OCI-LY7 (cell line): ENCODE results near the gene SRGAP3. TPM values are rescaled to one million over a fixed set of nuclear protein-coding genes. Genes with fewer than 3 reads are reported as not detected.

ENCODE experiments used
- BruUV-seq: library from RNA; stranded (reverse); fragments of 400-500 nt; replicated peaks from 2 replicates; lab custom pipeline; 2021; lab: Mats Ljungman, UMichigan
- CTCF ChIA-PET: fragments of 300-600 bp; sonication (Branson Sonifier 250); formaldehyde crosslinking; loops from one replicate; lab custom pipeline; 2022; ENCODE audit warnings: antibody characterized with exemption; ENCODE audit not compliant: unreplicated experiment; lab: Charles Lee
- POLR2A ChIA-PET: fragments of 300-600 bp; sonication (Branson Sonifier 250); formaldehyde crosslinking; loops from one replicate; lab custom pipeline; 2022; ENCODE audit warnings: antibody characterized with exemption; lab: Charles Lee
- DNase-seq: peaks from one replicate; pipeline ENCODE4 v3.0.0-alpha.2; 2015; ENCODE audit warnings: low spot score
- H2AFZ ChIP-seq: fragments of 200-600 bp; sonication (generic), shearing (Covaris generic); 2 replicates; pipeline ENCODE4 v1.6.1; 2014; ENCODE audit warnings: mild to moderate bottlenecking, antibody characterized with exemption, low read length, moderate library complexity
- H3K27ac ChIP-seq: fragments of 200-600 bp; sonication (generic); 2 replicates; pipeline ENCODE4 v1.5.1; 2014; ENCODE audit warnings: mixed run types, low read depth, mild to moderate bottlenecking, moderate library complexity, low read length, inconsistent platforms; ENCODE audit not compliant: poor library complexity, severe bottlenecking
- H3K36me3 ChIP-seq: fragments of 200-600 bp; sonication (generic); 2 replicates; pipeline ENCODE4 v1.6.1; 2014; ENCODE audit warnings: mild to moderate bottlenecking, antibody characterized with exemption, low read length, moderate library complexity, mixed read lengths; ENCODE audit not compliant: insufficient read depth
- H3K4me1 ChIP-seq: fragments of 200-600 bp; sonication (generic); 2 replicates; pipeline ENCODE4 v1.5.1; 2014; ENCODE audit warnings: mild to moderate bottlenecking, low read length; ENCODE audit not compliant: insufficient read depth, poor library complexity, severe bottlenecking
- H3K4me2 ChIP-seq: fragments of 200-600 bp; sonication (generic); 2 replicates; pipeline ENCODE4 v1.6.1; 2014; ENCODE audit warnings: mild to moderate bottlenecking, low read length
- H3K4me3 ChIP-seq: fragments of 200-600 bp; sonication (generic); 2 replicates; pipeline ENCODE4 v1.5.1; 2014; ENCODE audit warnings: mild to moderate bottlenecking, low read depth, low read length; ENCODE audit not compliant: poor library complexity, severe bottlenecking
- H3K79me2 ChIP-seq: fragments of 200-600 bp; sonication (generic); 2 replicates; pipeline ENCODE4 v1.6.1; 2016; ENCODE audit warnings: low read depth, mild to moderate bottlenecking, low read length, moderate library complexity, mixed read lengths; ENCODE audit not compliant: insufficient read depth
- H3K9me2 ChIP-seq: fragments of 200-600 bp; sonication (generic); 2 replicates; pipeline ENCODE4 v1.6.1; 2016; ENCODE audit warnings: mild to moderate bottlenecking, low read length, mixed read lengths; ENCODE audit not compliant: insufficient read depth
- H3K9me3 ChIP-seq: fragments of 200-600 bp; sonication (generic); 2 replicates; pipeline ENCODE4 v1.6.1; 2014; ENCODE audit warnings: mild to moderate bottlenecking, mixed run types, low read length, mixed read lengths
- H4K20me1 ChIP-seq: fragments of 200-600 bp; sonication (generic); 2 replicates; pipeline ENCODE4 v1.6.1; 2014; ENCODE audit warnings: mild to moderate bottlenecking, antibody characterized with exemption, low read length, moderate library complexity, mixed read lengths; ENCODE audit not compliant: insufficient read depth
- EZH2phosphoT487 ChIP-seq: fragments of 200-600 bp; sonication (generic); IDR thresholded peaks from 2 replicates; pipeline ENCODE4 v1.6.1; 2018; ENCODE audit warnings: low read depth, borderline replicate concordance, mild to moderate bottlenecking, mixed run types, antibody characterized with exemption, low read length, moderate library complexity, mixed read lengths
- intact Hi-C: fragments of 100-400 bp; cut with micrococcal nuclease; formaldehyde crosslinking; loops from one replicate; pipeline ENCODE4 v1.10.0; 2022; ENCODE audit not compliant: unreplicated experiment
- total RNA-seq, 2 experiments: library from RNA; depleted of rRNA in 1 of 2; stranded (reverse); fragments of >200 nt in 1 of 2; shearing (Covaris generic) in 1 of 2; gene quantifications; 2 replicates each; pipeline ENCODE4 v1.2.3, GENCODE V29; 2014 to 2022
- TF ChIP-seq, protein P1 (sequence below): fragments of 200-600 bp; sonication (generic); conservative IDR thresholded peaks from 2 replicates; pipeline ENCODE4 v1.5.1; 2014; ENCODE audit warnings: mild to moderate bottlenecking, antibody characterized with exemption, low read length, moderate library complexity, mixed read lengths

The SRGAP3 gene
- total RNA-seq, 2 experiments from 2014 or later: 1.5 to 1.7 TPM

GRCh38 chr3:9211155-9211950 lies 38.1 kb downstream of the SRGAP3 start:
- Histone ChIP-seq H3K9me3 (no peaks in the 10 kb centered on the region), H3K4me2 (no peak overlapping the region), H3K4me1 (no peaks in the 10 kb centered on the region), H4K20me1 (no peaks in the 10 kb centered on the region), H3K9me2 (no peaks in the 10 kb centered on the region), H3K27ac (no peak overlapping the region), H2AFZ (no peak overlapping the region), H3K4me3 (no peak overlapping the region), H3K36me3 (no peaks in the 10 kb centered on the region), H3K79me2 (no peaks in the 10 kb centered on the region)
- no TSS peak for BruUV-seq
- ChIA-PET CTCF (interaction anchor here (0.5 kb wide), 1 partner anchor 86 kb away, joined by 3 read pairs; no protein-coding TSS in a partner anchor), POLR2A (interaction anchor here (0.7 kb wide), 1 partner anchor 1556 kb away, joined by 5 read pairs; no protein-coding TSS in a partner anchor)
- TF ChIP-seq EZH2phosphoT487: no peak
- TF ChIP-seq, protein P1, sequence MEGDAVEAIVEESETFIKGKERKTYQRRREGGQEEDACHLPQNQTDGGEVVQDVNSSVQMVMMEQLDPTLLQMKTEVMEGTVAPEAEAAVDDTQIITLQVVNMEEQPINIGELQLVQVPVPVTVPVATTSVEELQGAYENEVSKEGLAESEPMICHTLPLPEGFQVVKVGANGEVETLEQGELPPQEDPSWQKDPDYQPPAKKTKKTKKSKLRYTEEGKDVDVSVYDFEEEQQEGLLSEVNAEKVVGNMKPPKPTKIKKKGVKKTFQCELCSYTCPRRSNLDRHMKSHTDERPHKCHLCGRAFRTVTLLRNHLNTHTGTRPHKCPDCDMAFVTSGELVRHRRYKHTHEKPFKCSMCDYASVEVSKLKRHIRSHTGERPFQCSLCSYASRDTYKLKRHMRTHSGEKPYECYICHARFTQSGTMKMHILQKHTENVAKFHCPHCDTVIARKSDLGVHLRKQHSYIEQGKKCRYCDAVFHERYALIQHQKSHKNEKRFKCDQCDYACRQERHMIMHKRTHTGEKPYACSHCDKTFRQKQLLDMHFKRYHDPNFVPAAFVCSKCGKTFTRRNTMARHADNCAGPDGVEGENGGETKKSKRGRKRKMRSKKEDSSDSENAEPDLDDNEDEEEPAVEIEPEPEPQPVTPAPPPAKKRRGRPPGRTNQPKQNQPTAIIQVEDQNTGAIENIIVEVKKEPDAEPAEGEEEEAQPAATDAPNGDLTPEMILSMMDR: no peak
- intact Hi-C loops: no loop called here
- DNase-seq: no peak

DNA sequence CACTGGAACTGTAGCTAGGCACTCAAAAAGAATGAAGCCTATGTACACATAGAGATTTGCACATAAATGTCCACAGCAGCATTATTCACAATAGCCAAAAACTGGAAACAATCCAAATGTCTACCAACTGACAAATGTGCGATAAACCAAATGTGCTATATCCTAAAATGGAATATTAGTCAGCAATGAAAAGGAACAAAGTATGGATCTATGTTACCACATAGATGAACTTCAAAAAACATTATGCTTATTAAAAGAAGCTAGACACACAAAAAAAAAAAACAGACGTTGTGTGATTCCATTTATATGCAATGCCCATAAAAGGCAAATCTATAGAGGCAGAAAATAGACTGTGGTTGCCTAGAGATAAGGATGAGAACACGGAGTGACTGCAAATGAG lies 39.7 kb downstream of the SRGAP3 start:
- Histone ChIP-seq H3K27ac (no peak overlapping the region), H3K79me2 (no peaks in the 10 kb centered on the region), H2AFZ (no peak overlapping the region), H3K9me3 (no peaks in the 10 kb centered on the region), H3K9me2 (no peaks in the 10 kb centered on the region), H3K4me1 (no peaks in the 10 kb centered on the region), H3K4me3 (no peak overlapping the region), H3K36me3 (no peaks in the 10 kb centered on the region), H4K20me1 (no peaks in the 10 kb centered on the region), H3K4me2 (no peak overlapping the region)
- no TSS peak for BruUV-seq
- intact Hi-C loops: no loop called here
- POLR2A ChIA-PET: no interaction called here
- CTCF ChIA-PET: no interaction called here
- no peak for DNase-seq
- no peak for TF ChIP-seq EZH2phosphoT487
- TF ChIP-seq, protein P1: no peak

- intact Hi-C loops: no loop called here
These were observed 40.8 kb downstream of the SRGAP3 start for GRCh38 chr3:9208605-9209152.

More at GRCh38 chr3:9208605-9209152, 40.8 kb downstream of the SRGAP3 start:
- no peaks in the 10 kb centered on the region for H3K79me2 ChIP-seq
- no peak for TF ChIP-seq EZH2phosphoT487
- BruUV-seq: no TSS peak
- no peaks in the 10 kb centered on the region for H3K9me2 ChIP-seq
- H4K20me1 ChIP-seq: no peaks in the 10 kb centered on the region
- no peak overlapping the region for H3K4me2 ChIP-seq
- no peaks in the 10 kb centered on the region for H3K9me3 ChIP-seq
- no peak overlapping the region for H3K4me3 ChIP-seq
- H2AFZ ChIP-seq: no peak overlapping the region
- CTCF ChIA-PET: no interaction called here
- H3K36me3 ChIP-seq: no peaks in the 10 kb centered on the region
- no peaks in the 10 kb centered on the region for H3K4me1 ChIP-seq
- POLR2A ChIA-PET: no interaction called here
- no peak overlapping the region for H3K27ac ChIP-seq
- DNase-seq: no peak
